NCI-H187 (cell line): Measurements from ENCODE around the gene CHRNA4.

Experiments used
- DNase-seq, 2 experiments: peaks; one replicate each; lab custom pipeline; 2025; lab: John Stamatoyannopoulos, UW

The CHRNA4 gene

GRCh38 chr20:63320041-63320511 is 41.1 kb downstream of the CHRNA4 start:
- no peak for DNase-seq

DNA sequence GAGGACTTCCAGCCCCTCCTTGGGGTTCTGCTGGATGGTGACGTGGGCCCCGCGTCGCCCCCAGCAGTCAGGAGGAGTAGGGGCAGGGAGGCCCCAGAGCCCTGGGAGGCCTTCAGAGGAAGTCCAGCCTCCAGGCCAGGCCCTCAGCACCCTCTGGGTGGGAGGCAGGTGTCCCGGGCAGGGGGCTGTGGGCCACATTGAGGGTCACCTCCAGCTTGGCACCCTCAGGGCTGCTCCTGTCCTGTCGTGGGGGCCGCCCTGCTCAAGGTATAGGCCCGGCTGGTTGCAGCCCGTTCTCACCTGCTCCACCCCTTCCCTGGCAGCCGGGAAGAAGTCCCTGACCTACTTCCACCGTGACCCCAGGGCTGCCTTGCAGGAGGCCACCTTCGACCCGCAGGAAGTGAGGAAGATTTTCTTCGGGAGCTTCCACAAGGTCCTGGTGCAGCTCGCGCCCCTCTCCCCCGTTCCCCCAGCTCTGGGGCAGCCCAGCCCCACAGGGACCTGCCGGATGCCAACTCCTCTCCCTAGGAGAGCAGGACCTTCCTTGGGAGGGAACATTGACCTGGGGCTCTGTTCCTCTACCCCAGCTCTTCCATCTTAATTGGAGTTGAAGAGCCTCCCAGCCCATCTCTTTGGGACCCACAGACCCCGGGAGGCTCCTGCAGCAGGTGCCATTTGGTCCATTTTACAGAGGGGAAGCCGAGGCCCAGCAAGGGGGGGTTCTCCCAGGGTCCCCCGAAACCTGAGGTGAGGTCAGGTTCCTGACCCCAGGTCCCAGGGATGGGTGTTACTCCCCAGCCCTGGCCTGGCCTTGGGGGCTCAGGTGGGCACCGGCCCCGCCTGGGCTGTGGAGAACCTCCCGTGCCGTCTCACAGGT is 41.7 kb downstream of the CHRNA4 start:
- no peak for DNase-seq

DNA sequence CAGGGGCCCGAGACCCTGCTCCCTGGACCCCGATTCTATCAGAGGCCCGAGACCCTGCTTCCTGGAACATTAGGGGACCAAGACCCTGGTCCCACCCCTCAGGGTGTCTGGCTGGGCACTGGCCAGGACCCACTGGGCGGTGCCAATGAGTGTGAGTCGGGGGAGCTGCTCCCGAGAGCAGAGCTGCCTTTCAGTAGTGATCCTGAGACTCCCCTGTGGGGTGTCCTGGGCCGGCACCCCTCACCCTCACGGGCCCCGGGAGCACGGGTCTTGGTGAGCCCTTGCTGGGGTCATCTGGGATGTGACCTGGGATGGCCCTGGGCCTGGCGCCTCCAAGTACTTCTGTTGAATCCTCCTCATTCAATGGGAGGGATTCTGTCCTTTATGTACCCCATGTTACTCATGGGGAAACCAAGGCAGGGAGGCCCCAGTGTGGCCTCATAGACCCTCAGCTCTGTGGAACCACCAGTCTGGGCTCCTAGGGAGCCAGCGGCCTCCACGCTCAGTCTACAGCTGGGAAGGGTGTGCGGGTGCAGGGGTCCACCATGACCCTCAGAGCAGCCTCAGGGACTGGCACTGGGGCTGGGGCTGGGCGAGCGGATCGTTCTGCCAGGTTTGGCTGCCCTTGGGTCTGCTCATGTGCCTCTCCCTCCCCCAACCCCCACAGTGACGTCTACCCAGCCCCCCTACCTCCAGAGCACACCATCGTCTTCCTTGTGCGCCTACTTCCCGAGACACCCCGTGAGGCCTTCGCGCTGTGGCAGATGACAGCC is 42.6 kb downstream of the CHRNA4 start:
- no peak for DNase-seq

- DNase-seq, result no peak
These were observed 43.4 kb downstream of the CHRNA4 start for GRCh38 chr20:63317601-63318291.

- no peak for DNase-seq
These were observed 44.1 kb downstream of the CHRNA4 start for GRCh38 chr20:63317061-63317460.

- DNase-seq, result no peak
These were observed 44.6 kb downstream of the CHRNA4 start for GRCh38 chr20:63316502-63316921.

DNA sequence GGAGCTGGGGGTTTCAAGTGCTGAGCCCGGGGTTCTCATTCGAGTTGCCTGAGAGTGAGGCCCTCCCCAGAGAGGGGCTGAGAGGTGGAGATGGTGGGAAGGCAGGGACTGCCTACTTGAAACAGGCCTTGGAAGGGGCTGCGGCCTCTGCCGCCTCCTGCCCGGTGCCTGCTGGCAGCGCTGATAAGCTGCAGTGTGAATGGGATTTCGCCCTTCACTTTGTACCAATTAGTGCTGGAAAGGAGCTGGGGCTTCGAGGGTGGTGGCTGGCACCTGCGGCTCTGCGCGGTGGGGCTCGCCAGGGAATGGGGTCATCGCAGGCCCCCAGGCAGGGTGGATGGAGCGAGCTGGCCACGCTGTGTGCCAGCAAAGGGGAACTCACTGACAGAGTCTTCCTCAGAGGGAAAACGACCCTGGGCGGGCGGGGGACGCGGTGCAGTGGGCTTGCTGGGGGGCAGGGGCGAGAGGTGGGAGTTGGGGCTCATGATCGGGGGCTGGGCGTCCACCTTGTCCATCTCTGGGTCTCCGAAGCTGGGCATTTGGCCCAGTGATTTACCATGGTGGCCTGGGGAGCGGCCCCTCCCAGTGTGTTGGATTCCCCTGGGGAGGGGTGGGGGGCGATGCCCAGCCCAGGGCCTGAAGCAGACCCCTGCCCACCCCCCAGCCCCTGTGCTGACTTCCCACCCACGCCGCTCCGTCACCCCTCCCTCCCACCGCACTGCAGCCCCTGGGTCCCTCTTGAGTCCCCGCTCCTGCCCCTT is 45.2 kb downstream of the CHRNA4 start:
- no peak for DNase-seq

DNA sequence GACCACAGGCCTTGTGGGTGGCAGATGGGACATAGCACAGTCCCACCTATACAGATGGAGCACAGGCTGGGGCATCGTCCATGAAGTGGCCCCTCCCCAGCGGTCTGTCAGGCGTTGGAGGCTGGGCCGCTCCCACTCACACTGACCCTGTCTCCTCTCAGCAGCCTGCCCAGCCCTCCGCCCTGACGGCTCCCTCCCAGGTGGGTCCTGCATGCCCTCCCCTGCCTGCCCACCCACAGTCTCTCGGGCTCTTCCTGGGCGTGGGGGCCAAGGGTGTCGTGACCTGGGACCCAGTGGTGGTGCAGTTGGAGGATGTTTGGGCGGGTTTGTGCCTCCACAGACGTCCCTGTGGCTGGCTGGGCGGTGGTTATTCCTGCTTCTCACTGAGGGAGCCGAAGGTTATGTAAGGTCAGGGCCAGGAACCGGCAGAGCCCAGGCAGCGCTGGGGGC is 45.9 kb downstream of the CHRNA4 start:
- no peak for DNase-seq

DNA sequence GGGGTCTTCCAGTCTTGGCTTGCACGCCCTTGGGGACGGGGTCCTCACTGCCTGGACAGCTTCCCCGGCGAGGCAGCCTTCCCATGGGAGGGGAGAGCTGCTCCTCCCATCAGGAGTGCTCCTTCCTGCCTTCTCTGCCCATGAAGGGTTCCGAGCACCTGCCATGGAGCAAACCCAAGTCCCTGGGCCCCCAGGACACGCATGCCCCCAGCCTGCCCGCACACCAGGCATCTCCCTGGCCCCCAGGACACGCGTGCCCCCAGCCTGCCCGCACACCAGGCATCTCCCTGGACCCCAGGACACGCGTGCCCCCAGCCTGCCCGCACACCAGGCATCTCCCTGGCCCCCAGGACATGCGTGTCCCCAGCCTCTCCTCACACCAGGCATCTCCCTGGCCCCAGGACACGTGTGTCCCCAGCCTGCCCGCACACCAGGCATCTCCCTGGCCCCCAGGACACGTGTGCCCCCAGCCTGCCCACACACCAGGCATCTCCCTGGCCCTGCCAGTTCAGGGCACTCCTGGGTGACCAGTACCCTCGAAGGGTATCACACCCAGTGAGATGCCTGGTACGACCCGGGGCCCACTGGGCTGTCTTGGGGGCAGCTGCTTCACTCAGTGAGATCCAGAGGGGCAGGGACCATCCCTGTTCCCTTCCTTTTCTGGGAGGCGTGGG is 46.4 kb downstream of the CHRNA4 start:
- no peak for DNase-seq

- DNase-seq, result no peak
These were observed 47.1 kb downstream of the CHRNA4 start for GRCh38 chr20:63314015-63314471.

DNA sequence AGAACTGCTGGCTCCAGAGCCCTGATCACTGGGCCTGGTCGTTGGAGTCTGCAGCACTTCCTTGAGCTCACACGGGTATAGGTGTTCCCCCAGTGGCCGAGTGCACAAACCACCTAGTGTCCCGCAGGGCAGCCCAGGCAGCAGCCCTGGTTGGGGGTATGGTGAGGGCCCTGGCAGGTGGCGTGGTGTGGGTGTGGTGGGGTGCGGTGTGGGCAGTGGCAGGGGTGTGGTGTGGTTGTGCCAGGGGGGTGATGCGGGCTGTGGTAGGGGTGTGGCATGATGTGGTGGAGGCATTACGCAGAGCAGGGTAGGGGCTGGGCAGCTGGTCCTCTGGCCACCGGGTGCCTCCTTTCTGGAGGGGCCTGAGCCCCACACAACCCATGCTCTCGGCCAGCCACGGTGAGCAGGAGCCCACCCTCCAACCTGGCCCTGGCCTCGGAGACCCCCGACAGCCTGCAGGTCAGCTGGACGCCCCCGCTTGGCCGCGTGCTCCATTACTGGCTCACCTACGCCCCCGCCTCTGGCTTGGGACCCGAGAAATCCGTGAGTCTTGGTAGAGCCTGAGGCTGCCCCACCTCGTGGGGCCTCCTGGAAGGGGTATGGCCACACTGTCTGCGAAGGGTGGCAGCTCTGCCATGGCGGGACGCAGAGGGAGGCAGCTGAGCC is 47.7 kb downstream of the CHRNA4 start:
- DNase-seq, result no peak

DNA sequence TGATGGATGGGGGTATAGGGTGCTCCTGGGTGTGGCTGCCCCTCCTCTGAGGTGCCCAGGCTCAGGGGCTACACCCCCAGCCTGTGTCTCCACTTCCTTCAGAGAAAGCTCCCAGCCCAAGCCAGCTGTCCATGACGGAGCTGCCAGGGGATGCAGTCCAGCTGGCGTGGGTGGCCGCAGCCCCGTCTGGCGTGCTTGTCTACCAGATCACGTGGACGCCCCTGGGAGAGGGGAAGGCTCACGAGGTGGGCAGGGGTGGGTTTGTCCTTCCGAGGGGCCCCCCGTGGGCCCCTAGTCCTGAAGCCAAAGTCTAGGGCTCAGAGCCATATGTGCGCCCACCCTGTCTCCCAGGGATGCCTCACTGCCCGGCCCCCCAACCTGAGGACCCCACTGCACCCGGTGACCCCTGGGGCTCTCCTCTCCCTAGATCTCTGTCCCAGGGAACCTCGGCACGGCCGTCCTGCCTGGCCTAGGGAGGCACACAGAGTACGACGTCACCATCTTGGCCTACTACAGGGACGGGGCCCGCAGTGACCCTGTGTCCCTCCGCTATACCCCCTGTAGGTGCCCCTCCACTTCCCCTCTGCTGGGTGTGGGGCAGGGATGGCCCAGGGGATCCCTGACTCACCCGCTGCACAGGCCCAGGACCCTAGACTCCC is 48.3 kb downstream of the CHRNA4 start:
- DNase-seq, result no peak

- DNase-seq, result no peak
These were observed 48.9 kb downstream of the CHRNA4 start for GRCh38 chr20:63312273-63312672.

DNA sequence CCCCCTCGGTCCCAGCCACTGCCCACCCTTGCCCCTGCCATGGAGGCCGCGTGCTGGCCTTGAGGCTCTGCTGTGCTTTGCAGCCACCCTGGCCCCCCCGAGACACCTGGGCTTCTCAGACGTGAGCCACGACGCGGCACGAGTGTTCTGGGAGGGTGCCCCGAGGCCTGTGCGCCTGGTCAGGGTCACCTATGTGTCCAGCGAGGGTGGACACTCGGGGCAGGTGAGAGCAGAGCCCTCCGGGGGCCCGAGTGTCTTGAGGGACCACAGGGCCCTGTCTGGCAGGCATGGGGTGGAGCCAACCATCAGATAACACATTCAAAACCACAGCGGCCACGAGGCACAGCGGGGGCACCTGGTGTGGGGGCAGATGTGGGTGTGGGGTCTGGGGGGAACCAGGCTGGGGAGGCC is 49.3 kb downstream of the CHRNA4 start:
- DNase-seq, result no peak

DNA sequence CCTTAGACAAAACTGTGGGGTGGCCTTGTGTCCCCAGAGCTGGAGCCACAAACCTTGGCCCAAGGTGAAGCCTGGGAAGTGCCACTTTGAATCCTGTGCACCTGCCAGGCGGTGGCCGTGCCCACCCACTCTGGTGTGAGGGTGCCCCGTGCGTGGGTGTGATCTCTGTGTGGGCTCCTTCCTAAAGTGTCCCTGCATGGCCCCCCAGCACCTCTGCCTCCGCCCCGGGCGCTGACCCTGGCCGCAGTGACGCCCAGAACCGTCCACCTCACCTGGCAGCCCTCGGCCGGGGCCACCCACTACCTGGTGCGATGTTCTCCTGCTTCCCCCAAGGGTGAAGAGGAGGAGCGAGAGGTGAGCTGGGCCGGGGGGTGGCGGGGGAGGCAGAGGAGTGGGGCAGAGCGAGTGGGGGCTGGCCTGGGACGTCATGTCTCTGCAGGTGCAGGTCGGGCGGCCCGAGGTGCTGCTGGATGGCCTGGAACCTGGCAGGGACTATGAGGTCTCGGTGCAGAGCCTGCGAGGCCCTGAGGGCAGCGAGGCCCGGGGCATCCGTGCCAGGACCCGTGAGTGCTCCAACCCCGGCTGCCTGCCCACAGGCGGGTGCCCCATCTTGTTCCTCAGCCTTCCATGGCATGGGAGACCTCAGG is 49.8 kb downstream of the CHRNA4 start:
- DNase-seq, result no peak

DNA sequence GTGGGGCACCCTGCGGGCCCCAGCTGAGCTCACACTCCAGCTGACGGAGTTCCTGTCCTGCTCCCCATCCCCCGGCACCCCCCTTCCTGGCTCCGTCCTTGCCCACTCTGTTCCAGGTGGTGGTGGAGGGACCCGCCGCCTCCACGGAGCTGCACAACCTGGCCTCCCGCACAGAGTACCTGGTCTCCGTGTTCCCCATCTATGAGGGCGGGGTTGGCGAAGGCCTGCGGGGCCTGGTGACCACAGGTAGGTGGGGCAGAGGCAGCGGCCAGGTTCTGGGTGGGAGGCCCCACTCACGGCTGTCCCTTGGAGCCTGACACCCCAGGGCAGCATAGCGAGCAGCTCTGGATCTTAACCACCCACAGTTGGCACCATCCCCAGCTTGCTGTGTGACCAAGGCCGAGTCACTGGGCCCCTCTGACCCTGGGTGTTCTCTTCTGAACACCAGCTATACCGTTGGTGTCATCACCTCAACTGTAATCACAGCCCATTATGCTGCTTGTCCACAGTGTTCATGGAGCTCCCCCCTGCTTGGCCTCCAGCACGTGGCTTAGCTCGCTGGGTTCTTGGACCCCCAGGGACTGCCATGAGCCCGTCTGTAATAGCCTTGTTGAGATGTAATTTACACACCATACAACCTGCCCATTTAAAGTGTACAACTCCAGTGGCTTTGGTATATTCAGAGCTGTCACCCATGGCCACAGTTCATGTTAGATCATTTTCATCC is 50.7 kb downstream of the CHRNA4 start:
- DNase-seq, result no peak

- peak in 1 of 2 experiments; percentile 8 for DNase-seq
These were observed 51.7 kb downstream of the CHRNA4 start for GRCh38 chr20:63309261-63310071.
